T-helper 2 cell (primary cell): ENCODE measurements around the gene DGKD.

Source experiments
- DNase-seq, 5 experiments: peaks; one replicate each; pipeline versions ENCODE4 v3.0.0 to v3.0.0-alpha.2; 2012 to 2022

DGKD gene

GRCh38 chr2:233462202-233462785, 108.0 kb downstream of the DGKD start:
- DNase-seq: no peak

GRCh38 chr2:233462826-233463470, 108.7 kb downstream of the DGKD start:
- no peak for DNase-seq

- DNase-seq: no peak
Observed at GRCh38 chr2:233463586-233463985, 109.3 kb downstream of the DGKD start.

- DNase-seq: no peak
Observed at GRCh38 chr2:233464056-233464455, 109.8 kb downstream of the DGKD start.

GRCh38 chr2:233464531-233465240, 110.4 kb downstream of the DGKD start:
- no peak for DNase-seq

GRCh38 chr2:233466991-233467603, 112.8 kb downstream of the DGKD start:
- DNase-seq: no peak

- DNase-seq: no peak
Observed at GRCh38 chr2:233468047-233468740, 113.9 kb downstream of the DGKD start.

GRCh38 chr2:233468741-233469110, 114.4 kb downstream of the DGKD start:
- no peak for DNase-seq

- DNase-seq: no peak
Observed at GRCh38 chr2:233469261-233470010, 115.1 kb downstream of the DGKD start.

GRCh38 chr2:233470011-233470687, 115.9 kb downstream of the DGKD start:
- DNase-seq: no peak

- no peak for DNase-seq
Observed at GRCh38 chr2:233470839-233471238, 116.5 kb downstream of the DGKD start.

GRCh38 chr2:233471291-233472035, 117.2 kb downstream of the DGKD start:
- no peak for DNase-seq

- DNase-seq: no peak
Observed at GRCh38 chr2:233473386-233473791, 119.1 kb downstream of the DGKD start.

- no peak for DNase-seq
Observed at GRCh38 chr2:233473878-233474277, 119.6 kb downstream of the DGKD start.

- no peak for DNase-seq
Observed at GRCh38 chr2:233474308-233475160, 120.2 kb downstream of the DGKD start.

- DNase-seq: no peak
Observed at GRCh38 chr2:233476063-233476410, 121.7 kb downstream of the DGKD start.

GRCh38 chr2:233476651-233477547, 122.6 kb downstream of the DGKD start:
- DNase-seq: no peak

GRCh38 chr2:233477548-233478433, 123.5 kb downstream of the DGKD start:
- no peak for DNase-seq
